Mammary epithelial cell (primary cell): ENCODE measurements around the gene PGBD5.

Source experiments
- CTCF ChIP-seq, 2 donors: IDR thresholded peaks in 1 of 2; conservative IDR thresholded peaks in 1 of 2; 2 replicates each; pipeline ENCODE4 v1.5.1; 2011 to 2012; ENCODE audit warnings: inconsistent platforms in 2 of 2, low read length in 2 of 2, mild to moderate bottlenecking in 2 of 2, control low read depth in 1 of 2, low read depth in 1 of 2; ENCODE audit not compliant: insufficient read depth in 1 of 2; ENCODE audit errors: extremely low read depth in 1 of 2
- EZH2 ChIP-seq: IDR thresholded peaks from 2 replicates; pipeline ENCODE4 v1.6.1; 2012; ENCODE audit warnings: low read length, inconsistent platforms, borderline replicate concordance

GRCh38 chr1:230308039-230308438 is 118.1 kb downstream of the PGBD5 start:
- no peak for TF ChIP-seq CTCF (conservative IDR thresholded peaks at IDR 0.05 in 1 of 2, IDR thresholded peaks at IDR 0.05 in 1 of 2; ENCODE audit: extremely low read depth in 1 of 2, insufficient read depth in 1 of 2, low read depth in 1 of 2, low read length in 2 of 2)
- TF ChIP-seq EZH2, result no peak
